Kasumi-1 (cell line): Measurements from ENCODE around the gene TMEM145.

Experiments
- DNase-seq, 2 experiments: peaks; one replicate each; lab custom pipeline; 2025; lab: John Stamatoyannopoulos, UW

Gene TMEM145

DNA sequence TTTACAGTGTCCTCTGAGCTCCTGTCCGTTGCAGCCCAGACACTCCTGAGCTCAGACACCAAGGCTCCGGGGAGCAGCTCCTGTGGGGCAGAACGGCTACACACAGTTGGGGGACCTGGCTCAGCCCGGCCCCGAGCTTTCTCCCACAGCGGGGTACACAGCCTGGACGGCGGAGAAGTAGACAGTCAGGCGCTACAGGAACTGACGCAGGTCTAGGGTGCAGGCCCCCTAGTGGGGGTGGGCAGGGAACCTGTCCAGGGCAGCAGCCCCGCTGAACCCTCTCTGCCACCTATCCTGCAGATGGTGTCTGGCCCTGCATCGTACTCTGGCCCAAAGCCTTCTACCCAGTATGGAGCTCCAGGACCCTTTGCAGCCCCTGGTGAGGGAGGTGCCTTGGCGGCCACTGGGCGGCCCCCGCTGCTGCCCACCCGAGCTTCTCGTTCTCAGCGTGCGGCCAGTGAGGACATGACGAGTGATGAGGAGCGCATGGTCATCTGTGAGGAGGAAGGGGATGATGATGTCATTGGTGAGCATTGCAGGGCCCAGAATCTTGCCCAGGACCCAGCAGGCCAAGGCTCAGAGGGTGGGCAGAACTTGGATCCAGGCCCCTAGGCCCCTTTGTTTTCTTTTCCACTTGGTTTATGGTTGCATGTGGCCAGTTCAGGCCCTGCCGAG, 24.1 kb upstream of the TMEM145 start:
- no peak for DNase-seq

DNA sequence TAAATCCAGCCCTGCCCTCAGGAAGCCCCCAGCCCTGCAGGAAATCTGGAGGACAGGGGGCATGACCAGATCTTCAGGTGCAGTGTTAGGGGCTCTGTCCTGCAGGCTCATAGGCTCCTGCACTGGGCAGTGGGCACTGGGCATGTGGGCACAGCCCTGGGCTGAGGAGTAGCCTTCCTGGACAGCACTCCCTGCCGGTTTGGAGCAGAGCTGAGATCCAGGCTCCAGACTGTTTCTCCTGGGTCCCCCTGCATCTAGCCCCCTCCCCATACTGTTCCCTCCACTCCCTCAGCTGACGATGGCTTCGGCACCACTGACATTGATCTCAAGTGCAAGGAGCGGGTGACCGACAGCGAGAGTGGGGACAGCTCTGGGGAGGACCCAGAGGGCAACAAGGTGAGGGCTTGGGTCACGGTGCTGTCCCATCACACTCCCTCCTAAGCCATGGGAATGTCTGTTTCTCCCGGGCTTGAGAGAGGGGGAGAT, 23.5 kb upstream of the TMEM145 start:
- no peak for DNase-seq

DNA sequence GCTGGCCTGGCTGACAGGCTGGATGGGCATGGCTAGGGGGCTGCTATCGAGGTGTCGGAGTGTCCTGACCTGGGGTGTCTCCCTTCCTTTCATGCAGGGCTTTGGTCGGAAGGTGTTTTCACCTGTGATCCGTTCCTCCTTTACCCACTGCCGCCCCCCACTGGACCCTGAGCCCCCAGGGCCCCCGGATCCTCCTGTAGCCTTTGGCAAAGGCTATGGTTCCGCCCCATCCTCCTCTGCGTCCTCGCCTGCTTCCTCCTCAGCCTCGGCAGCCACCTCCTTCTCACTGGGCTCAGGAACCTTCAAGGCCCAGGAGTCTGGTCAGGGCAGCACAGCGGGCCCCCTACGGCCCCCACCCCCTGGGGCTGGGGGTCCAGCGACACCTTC, 23.0 kb upstream of the TMEM145 start:
- no peak for DNase-seq

DNA sequence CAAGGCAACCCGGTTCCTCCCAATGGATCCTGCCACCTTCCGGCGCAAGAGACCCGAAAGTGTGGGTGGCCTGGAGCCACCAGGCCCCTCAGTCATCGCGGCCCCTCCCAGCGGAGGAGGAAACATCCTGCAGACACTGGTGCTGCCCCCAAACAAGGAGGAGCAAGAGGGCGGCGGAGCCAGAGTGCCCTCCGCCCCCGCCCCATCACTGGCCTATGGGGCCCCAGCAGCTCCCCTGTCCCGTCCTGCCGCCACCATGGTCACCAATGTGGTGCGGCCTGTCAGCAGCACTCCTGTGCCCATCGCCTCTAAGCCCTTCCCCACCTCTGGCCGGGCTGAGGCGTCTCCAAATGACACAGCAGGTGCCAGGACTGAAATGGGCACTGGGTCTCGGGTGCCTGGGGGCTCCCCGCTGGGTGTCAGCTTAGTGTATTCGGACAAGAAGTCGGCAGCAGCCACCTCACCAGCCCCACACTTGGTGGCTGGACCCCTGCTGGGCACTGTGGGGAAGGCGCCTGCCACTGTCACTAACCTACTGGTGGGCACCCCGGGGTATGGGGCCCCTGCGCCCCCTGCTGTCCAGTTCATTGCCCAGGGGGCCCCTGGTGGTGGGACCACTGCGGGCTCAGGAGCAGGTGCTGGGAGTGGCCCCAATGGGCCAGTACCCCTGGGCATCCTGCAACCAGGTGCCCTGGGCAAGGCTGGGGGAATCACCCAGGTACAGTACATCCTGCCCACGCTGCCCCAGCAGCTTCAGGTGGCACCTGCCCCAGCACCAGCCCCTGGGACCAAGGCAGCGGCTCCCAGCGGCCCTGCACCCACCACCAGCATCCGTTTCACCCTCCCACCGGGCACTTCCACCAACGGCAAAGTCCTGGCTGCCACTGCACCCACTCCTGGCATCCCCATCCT, 22.3 kb upstream of the TMEM145 start:
- peak; percentile 56 to 67 for DNase-seq

DNA sequence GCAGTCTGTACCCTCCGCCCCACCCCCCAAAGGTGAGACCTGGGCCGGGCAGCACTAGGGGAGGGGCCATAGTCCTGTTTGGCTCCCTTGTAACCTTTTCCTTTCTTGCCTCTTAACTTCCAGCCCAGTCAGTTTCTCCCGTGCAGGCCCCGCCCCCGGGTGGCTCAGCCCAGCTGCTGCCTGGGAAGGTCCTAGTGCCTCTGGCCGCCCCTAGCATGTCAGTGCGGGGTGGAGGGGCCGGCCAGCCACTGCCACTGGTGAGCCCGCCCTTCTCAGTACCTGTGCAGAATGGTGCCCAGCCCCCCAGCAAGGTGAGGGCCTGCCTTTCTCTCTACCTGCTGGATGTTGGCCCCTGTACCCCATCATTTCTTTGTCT, 21.7 kb upstream of the TMEM145 start:
- DNase-seq, result no peak

DNA sequence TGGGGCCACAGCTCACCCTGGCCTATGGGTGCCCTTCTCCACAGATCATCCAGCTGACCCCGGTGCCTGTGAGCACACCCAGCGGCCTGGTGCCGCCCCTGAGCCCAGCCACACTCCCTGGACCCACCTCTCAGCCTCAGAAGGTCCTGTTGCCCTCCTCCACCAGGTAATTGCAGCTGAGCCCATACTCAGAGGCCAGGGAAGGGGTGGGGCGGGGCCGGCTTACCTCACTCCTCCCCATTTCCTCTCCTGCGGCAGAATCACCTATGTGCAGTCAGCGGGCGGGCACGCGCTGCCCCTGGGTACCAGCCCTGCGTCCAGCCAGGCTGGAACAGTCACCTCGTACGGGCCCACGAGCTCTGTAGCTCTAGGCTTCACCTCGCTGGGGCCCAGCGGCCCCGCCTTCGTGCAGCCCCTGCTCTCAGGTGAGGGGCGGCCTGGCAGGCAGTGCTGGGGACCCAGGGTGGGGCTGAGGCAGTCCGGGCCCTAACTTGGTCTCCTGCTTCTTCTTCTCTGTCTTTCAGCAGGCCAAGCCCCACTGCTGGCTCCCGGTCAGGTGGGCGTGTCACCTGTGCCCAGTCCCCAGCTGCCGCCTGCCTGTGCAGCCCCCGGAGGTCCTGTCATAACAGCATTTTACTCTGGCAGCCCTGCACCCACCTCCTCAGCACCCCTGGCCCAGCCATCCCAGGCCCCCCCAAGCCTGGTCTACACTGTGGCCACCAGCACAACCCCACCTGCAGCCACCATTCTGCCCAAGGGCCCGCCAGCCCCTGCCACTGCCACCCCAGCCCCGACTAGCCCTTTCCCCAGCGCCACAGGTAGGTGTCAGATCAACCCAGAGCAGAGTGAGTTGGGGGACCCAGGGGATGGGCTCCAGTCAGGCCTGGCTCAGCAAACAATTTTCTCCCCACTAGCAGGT, 20.8 kb upstream of the TMEM145 start:
- DNase-seq, result no peak

DNA sequence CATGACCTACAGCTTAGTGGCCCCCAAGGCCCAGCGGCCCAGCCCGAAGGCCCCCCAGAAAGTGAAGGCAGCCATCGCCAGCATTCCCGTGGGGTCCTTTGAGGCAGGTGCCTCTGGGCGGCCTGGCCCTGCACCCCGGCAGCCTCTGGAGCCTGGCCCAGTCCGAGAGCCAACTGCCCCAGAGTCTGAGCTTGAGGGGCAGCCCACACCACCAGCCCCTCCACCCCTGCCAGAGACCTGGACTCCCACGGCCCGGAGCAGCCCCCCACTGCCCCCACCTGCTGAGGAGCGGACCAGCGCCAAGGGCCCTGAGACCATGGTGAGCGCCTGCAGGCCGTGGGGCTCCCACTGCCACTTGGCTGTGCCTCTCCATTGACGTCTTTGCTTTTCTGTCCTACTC, 20.1 kb upstream of the TMEM145 start:
- DNase-seq, result no peak

DNA sequence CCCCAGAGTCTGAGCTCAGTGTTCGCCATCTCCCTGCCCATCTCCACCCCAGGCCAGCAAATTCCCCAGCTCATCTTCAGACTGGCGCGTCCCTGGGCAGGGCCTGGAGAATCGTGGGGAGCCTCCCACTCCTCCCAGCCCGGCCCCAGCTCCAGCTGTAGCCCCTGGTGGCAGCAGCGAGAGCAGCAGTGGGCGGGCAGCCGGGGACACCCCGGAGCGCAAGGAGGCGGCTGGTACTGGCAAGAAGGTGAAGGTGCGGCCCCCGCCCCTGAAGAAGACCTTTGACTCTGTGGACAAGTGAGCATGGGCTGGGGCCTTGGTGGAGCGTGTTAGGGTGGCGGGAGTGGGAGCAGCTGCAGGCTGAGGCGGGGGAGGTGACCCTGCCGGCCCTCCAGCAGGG, 19.6 kb upstream of the TMEM145 start:
- DNase-seq, result no peak

DNA sequence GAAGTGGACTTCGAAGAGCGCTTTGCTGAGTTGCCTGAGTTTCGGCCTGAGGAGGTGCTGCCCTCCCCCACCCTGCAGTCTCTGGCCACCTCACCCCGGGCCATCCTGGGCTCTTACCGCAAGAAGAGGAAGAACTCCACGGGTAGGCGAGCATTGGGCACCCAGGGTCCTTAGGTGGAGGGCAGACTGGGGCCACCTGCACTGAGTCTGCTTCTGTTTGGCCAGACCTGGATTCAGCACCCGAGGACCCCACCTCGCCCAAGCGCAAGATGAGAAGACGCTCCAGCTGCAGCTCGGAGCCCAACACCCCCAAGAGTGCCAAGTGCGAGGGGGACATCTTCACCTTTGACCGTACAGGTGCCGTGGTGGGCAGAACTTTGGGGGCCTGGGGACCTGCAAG, 19.2 kb upstream of the TMEM145 start:
- DNase-seq, result no peak

DNA sequence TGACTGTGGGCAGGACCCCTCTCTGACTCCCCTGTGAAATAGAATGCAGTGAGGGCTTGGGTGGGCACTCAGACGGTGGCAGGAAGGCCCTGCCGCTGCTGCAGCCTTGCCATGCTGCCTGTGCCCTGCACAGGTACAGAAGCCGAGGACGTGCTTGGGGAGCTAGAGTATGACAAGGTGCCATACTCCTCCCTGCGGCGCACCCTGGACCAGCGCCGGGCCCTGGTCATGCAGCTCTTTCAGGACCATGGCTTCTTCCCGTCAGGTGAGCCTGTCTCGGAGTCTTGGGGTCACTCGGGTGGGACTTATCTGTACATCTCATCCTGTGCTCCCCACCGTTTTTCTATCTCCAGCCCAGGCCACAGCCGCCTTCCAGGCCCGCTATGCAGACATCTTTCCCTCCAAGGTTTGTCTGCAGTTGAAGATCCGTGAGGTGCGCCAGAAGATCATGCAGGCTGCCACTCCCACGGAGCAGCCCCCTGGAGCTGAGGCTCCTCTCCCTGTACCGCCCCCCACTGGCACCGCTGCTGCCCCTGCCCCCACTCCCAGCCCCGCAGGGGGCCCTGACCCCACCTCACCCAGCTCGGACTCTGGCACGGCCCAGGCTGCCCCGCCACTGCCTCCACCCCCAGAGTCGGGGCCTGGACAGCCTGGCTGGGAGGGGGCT, 18.5 kb upstream of the TMEM145 start:
- no peak for DNase-seq

DNA sequence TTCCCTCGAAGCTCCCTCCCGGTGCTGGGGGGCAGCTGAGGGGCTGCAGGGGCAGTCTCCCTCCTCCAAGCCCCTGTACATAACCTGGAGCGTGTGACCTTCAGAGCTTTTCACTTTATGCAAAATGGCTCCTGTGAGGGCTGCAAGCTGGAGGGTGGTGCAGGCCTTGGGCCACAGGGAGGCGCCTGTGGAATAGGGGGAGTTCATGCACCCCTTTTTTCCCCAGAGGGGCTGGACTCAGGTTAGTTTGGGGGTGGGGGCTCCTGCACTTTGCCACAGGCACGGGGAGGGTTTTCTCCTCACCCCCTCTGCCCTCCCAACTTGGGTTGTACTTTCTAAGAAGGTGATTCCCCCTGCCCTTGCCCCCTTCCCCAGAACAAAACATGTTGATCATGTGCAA, 17.8 kb upstream of the TMEM145 start:
- no peak for DNase-seq

DNA sequence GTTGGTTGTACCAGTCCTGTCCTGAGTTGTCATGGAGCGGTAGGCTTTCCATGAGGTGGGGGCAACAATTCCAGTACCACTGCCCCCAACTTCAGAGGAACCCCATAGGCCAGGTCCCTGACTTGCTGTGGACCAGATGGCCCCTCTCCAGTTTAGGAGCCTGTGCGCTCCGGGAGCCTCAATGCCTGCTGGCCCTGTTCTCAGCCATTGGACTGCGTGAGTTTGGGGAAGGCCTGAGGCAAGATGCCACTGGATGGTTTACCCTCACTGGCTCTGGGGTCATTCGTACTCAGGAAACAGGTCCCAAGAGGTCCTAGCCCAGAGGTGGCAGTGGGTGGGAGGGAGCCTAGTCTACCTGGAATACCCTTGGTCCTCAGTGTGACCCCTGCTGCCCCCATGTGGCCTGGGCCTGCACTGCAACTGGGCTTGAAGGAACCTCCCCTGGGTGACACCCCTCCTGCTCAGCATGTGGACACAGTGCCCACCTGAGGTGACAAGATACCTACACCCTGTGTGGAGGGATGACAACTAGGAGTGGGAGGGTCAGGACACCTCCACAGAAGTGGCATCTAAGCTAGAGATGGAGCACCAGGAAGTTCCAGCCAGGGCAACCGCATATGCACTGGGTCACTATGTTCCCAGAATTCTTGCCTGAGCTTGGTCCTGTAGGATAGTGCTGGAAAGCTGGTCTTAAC, 17.1 kb upstream of the TMEM145 start:
- DNase-seq, result peak; percentile 42 to 51

DNA sequence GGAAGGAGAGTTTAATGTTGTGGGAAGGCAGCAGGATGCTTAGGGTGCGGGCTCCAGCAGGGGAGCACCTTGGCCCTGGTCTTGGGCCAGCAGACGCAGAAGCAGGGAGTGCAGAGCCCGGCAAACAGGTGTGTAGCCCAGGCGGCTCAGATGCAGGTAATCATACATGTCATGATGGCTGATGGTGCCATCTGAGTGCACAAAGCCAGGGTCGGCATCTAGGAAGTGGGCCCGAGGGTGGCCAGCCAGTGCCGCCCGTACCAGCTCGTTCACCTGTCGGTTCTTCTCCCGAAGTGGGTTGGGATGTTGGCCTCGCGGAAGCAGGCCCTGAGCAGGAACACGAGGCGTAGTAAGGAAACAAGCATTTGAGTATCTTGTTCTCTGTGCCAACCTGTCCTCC, 16.1 kb upstream of the TMEM145 start:
- DNase-seq, result no peak

DNA sequence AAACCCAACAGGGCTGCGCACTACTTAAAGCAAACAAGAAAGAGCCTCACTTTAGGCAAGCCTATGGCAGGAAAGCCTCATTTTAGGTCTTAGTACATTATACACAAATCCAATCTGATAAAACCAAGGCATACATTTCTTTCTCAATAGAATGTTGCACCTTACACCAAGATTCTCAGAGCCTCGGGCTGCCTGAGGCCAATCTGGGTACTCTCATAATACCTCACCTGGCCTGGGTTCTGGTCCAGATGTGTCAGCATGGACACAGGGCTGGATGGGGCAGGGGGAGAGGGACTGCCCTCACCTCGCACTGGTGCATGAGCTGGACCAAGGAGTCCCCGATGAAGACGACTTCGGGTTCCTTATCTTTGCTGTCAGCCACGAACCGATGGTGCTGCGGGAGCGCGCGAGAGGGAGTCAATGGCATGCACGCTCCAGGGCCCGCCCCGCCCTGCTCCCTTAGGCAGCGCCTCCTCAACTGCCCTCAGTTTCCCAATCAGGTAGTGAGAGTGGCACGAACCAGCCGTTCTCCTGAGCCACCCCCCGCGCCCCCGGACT, 11.4 kb upstream of the TMEM145 start, which contains the start of gene PRR19:
Gene PRR19, plus strand, starts transcription at position 487 of the 558 bp plus-strand sequence. CDS start 7,453 bp downstream, outside the sequence.
- peak in 1 of 2 experiments; percentile 15 for DNase-seq

DNA sequence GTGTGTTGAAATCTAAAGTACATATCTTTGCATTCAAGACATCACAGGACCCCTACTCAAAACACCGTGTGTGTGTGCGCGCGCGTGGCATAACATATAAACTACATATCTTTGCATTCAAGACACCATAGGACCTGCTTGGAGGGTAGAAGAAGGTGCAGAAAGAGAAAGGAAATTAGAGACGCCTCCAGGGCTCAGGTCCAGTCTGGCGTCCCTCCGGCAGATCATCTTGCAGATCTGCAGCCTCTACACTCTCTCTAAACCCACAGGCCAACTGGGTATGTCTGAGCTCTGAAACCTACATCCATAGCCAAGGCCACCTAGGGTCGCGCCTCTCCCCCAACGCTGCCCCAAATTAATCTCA, 10.0 kb upstream of the TMEM145 start:
- no peak for DNase-seq

DNA sequence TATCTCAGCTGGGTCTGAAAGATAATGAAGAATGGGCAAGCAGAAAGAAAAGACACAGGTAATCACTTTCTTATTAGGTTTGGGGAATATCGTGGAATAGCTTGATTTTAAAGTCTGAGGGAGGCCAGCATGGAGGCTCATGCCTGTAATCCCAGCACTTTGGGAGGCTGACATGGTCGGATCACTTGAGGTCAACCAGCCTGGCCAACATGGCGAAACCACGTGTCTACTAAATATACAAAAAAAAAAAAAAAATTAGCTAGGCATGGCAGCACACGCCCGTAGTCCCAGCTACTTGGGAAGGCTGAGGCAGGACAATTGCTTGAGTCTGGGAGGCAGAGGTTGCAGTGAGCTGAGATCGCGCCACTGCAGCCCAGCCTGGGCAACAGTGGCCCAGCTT, 9.2 kb upstream of the TMEM145 start:
- DNase-seq, result no peak

DNA sequence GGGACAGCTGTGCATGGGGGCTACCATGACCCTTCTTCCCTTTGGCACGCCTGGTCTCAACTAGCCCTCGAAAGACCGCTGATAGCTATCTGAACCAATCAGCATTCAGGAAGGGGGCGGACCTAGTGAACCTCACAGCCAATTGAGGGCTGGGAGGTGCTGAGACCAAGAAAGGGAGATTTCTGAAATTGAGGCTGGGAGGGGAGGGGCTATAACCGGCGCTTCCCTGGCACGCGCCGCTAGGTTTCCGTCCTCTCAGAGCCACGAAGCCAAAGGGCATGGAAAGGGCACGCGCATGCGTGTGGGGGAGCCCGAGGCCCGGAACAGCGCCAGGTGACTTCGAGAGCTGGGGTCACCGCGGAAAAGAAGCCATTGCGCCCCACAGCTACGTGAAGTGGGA, 6.5 kb upstream of the TMEM145 start:
- DNase-seq, result no peak

DNA sequence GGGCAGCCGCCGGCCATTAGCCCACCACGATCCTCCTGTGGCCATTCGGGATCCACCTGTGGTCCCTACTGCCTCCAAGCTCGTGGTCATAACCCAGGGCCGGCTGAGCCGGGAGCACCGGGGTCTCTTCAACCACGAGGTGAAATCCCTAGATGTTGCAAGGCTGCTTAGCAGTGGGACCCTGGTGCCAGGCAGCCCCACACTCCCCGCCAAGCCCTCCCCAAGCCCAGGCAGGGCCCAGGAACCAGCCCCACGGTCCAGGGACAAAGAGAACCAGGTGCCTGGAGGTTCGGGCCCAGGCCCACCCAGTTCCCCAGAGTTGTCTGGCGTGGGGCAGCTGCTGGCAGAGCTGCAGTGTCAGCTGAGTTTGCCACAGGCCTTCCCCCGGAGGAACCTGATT, 3.4 kb upstream of the TMEM145 start:
- no peak for DNase-seq

DNA sequence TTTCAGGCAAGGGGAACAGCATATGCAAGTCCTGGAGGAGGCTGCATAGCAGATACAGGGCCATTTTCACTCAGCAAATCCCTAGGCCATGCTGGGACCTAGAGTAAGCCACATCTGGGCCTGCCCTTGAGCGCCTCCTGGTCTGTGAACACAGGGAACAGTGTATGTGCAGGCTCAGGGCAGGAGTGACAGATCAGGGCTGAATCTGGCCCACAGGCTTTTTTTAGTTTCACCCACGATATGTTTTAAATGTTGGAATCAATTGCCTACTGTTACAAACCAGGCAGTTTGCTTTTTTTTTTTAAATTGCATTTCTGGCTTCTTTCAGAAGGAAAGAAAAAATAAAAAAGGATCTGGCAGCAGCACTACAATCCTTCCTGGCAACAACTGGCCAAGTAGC, 1.5 kb upstream of the TMEM145 start:
- peak; percentile 15 to 21 for DNase-seq

DNA sequence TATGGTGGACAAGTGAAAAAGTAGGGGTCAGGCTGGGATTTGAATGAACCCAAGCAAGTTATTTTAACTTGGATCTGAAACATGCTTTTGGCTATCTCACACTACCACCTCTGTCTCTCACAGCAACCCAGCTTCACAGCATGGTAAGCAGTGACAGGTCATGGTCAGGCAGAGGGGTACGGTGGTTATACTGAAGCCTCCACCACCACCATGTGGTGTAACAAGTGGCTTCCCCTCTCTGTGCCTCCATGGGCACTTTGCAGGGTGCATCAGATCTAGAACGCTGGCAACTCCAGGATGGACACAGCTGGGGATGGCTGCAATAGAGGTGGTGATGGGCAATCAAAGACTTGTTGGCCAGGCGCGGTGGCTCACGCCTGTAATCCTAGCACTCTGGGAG, 739 bp upstream of the TMEM145 start:
- DNase-seq, result no peak
